ENCODE measurements around the gene NAA60. TPM values are rescaled to one million over a fixed set of nuclear protein-coding genes. Genes with fewer than 3 reads are reported as not detected.
A peak's percentile ranks its signal among the peaks of the same experiment; 100 is the strongest.

Gene NAA60
- total and polyA plus RNA-seq, 7 experiments from 2014 or later: 38.7 to 63.7 (median 55.3) TPM

DNA sequence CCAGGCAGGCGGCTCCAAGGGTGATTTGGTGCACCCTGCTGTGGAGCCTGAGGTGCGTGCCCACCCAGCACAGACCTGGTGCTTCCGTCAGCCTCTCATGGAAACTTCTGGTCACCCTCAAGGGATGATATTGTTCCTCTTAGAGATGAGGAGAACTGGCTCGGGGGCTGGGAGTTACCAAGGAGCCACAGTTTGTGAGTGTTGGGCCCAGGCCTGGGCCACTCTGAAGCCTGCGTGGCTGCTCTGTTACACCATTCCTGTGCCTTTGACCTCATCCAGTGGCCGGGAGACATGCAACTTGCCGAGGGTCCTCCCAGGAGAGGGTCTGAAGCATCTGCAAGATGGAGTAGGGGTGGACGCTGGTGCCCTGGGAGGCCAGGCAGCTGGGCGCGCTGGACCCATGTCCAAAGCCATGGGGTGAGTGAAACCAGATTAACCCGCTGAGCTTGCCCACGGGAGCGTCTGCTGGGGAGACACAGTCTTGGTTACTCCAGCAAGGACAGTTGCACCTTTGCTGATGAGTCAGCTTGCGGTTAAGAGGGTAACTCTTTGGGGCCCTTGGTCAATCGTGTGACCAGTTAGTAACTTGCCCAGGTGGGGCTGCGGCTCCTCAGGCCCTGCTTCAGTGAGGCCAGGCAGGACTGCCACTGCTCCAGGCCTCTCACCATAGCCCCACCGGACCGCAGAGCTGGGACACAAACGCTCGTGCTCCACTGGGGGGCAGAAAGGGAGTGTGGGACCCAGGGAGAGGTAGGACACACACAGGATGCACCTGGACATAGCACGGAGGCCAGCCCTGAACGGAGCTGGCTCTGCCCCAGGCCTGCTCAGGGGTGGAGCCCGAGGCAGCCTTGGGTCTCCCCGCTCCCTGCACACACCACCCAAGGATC, 44.3 kb downstream of the NAA60 start:
- Mint-ChIP-seq H3K36me3 (peaks cover 2 to 18% (median 12%) of the 10 kb centered on the region in 5 donors), H3K27me3 (no peaks in the 10 kb centered on the region), H3K4me3 (no peak overlapping the region), H3K4me1 (peaks cover 0 to 9% (median 4%) of the 10 kb centered on the region in 7 donors), H3K9me3 (no peaks in the 10 kb centered on the region), H3K27ac (peak overlapping the region in 1 of 9 donors; percentile 43)
- ChIA-PET CTCF (no interaction called here), POLR2A (no interaction called here)
- H3K4me1 ChIP-seq (ENCODE audit: control insufficient read depth in 2 of 2, insufficient read depth in 2 of 2, low read length in 2 of 2): no peaks in the 10 kb centered on the region
- no peaks in the 10 kb centered on the region for H3K9me3 ChIP-seq (ENCODE audit: control insufficient read depth in 2 of 3, low read length in 3 of 3)
- H3K36me3 ChIP-seq (ENCODE audit: control insufficient read depth in 2 of 3, insufficient read depth in 3 of 3, low read length in 3 of 3): peaks cover 4 to 47% (median 20%) of the 10 kb centered on the region in 3 experiments
- ATAC-seq (peak; percentile 26), DNase-seq (no peak)
- H3K27me3 ChIP-seq (ENCODE audit: control insufficient read depth in 2 of 2, insufficient read depth in 2 of 2, low read length in 2 of 2): no peaks in the 10 kb centered on the region
- no peak overlapping the region for H3K27ac ChIP-seq (ENCODE audit: low read depth, low read length)
- no peak overlapping the region for H3K4me3 ChIP-seq (ENCODE audit: low read length)
- intact Hi-C loops (cut with micrococcal nuclease): no loop called here

GRCh38 chr16:3488801-3489200, 45.3 kb downstream of the NAA60 start:
- Histone ChIP-seq H3K9me3 (ENCODE audit: control insufficient read depth in 2 of 3, low read length in 3 of 3) (no peaks in the 10 kb centered on the region), H3K4me3 (ENCODE audit: low read length) (no peak overlapping the region), H3K36me3 (ENCODE audit: control insufficient read depth in 2 of 3, insufficient read depth in 3 of 3, low read length in 3 of 3) (peaks cover 0 to 37% (median 10%) of the 10 kb centered on the region in 3 experiments), H3K27ac (ENCODE audit: low read depth, low read length) (no peak overlapping the region), H3K27me3 (ENCODE audit: control insufficient read depth in 2 of 2, insufficient read depth in 2 of 2, low read length in 2 of 2) (no peaks in the 10 kb centered on the region), H3K4me1 (ENCODE audit: control insufficient read depth in 2 of 2, insufficient read depth in 2 of 2, low read length in 2 of 2) (no peaks in the 10 kb centered on the region)
- no peak for DNase-seq
- intact Hi-C loops (cut with micrococcal nuclease): no loop called here
- Mint-ChIP-seq H3K36me3 (peaks cover 0 to 8% (median 3%) of the 10 kb centered on the region in 5 donors), H3K27me3 (no peaks in the 10 kb centered on the region), H3K27ac (peak overlapping the region in 1 of 9 donors; percentile 70), H3K4me1 (peaks cover 0 to 9% (median 5%) of the 10 kb centered on the region in 7 donors), H3K4me3 (no peak overlapping the region), H3K9me3 (no peaks in the 10 kb centered on the region)
- no peak for ATAC-seq
- ChIA-PET CTCF (no interaction called here), POLR2A (no interaction called here)

- Histone ChIP-seq H3K36me3 (ENCODE audit: control insufficient read depth in 2 of 3, insufficient read depth in 3 of 3, low read length in 3 of 3) (peaks cover 0 to 14% (median 0%) of the 10 kb centered on the region in 3 experiments), H3K4me3 (ENCODE audit: low read length) (no peak overlapping the region), H3K9me3 (ENCODE audit: control insufficient read depth in 2 of 3, low read length in 3 of 3) (no peaks in the 10 kb centered on the region), H3K27me3 (ENCODE audit: control insufficient read depth in 2 of 2, insufficient read depth in 2 of 2, low read length in 2 of 2) (no peaks in the 10 kb centered on the region), H3K4me1 (ENCODE audit: control insufficient read depth in 2 of 2, insufficient read depth in 2 of 2, low read length in 2 of 2) (no peaks in the 10 kb centered on the region), H3K27ac (ENCODE audit: low read depth, low read length) (no peak overlapping the region)
- Mint-ChIP-seq H3K36me3 (peaks cover 0 to 4% (median 0%) of the 10 kb centered on the region in 5 donors), H3K4me1 (peaks cover 0 to 9% (median 5%) of the 10 kb centered on the region in 7 donors), H3K4me3 (no peak overlapping the region), H3K9me3 (no peaks in the 10 kb centered on the region), H3K27me3 (no peaks in the 10 kb centered on the region), H3K27ac (peak overlapping the region in 6 of 9 donors; percentile 10 to 66 (median 51))
- intact Hi-C loops (cut with micrococcal nuclease): no loop called here
- DNase-seq: no peak
- ATAC-seq: no peak
- ChIA-PET POLR2A (no interaction called here), CTCF (interaction anchor here (0.6 to 1.1 kb wide), 2 partner anchors 9 to 135 kb away, joined by 3 read pairs; no protein-coding TSS in a partner anchor)
Measured at GRCh38 chr16:3490911-3491629, 47.6 kb downstream of the NAA60 start.

DNA sequence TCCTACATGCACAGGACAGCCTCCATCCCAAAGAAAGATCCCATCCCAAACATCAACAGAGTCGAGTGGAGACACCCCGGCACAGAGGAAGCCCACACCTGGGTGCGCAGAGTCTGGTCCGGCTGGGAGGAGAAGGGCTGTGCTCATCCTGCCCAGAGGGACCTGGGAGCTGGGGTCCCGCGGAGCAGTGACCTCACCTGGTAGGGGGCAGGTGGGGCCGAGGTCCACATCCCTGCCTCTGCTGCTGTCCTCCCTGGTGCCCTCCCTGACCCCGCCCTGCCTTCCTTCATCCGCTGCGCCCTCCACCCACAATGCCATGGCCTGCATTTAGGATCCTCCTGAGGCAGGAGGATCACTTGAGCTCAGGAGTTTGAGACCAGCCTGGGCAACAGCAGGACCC, 48.9 kb downstream of the NAA60 start:
- ATAC-seq (no peak), DNase-seq (no peak)
- H3K4me1 Mint-ChIP-seq: peaks cover 0 to 9% (median 5%) of the 10 kb centered on the region in 7 donors
- H3K27me3 Mint-ChIP-seq: no peaks in the 10 kb centered on the region
- H3K27ac Mint-ChIP-seq: no peak overlapping the region
- H3K27ac ChIP-seq (ENCODE audit: low read depth, low read length): no peak overlapping the region
- ChIA-PET POLR2A (no interaction called here), CTCF (no interaction called here)
- no peaks in the 10 kb centered on the region for H3K27me3 ChIP-seq (ENCODE audit: control insufficient read depth in 2 of 2, insufficient read depth in 2 of 2, low read length in 2 of 2)
- H3K36me3 Mint-ChIP-seq: no peaks in the 10 kb centered on the region
- intact Hi-C loops (cut with micrococcal nuclease): no loop called here
- no peaks in the 10 kb centered on the region for H3K9me3 ChIP-seq (ENCODE audit: control insufficient read depth in 2 of 3, low read length in 3 of 3)
- H3K36me3 ChIP-seq (ENCODE audit: control insufficient read depth in 2 of 3, insufficient read depth in 3 of 3, low read length in 3 of 3): peaks cover 0 to 5% (median 0%) of the 10 kb centered on the region in 3 experiments
- H3K9me3 Mint-ChIP-seq: no peaks in the 10 kb centered on the region
- no peaks in the 10 kb centered on the region for H3K4me1 ChIP-seq (ENCODE audit: control insufficient read depth in 2 of 2, insufficient read depth in 2 of 2, low read length in 2 of 2)
- H3K4me3 ChIP-seq (ENCODE audit: low read length): no peak overlapping the region
- H3K4me3 Mint-ChIP-seq: no peak overlapping the region

- Mint-ChIP-seq H3K27me3 (no peaks in the 10 kb centered on the region), H3K9me3 (peaks cover 0 to 6% (median 0%) of the 10 kb centered on the region in 11 donors), H3K36me3 (no peaks in the 10 kb centered on the region), H3K4me1 (peaks cover under 1 to 15% (median 7%) of the 10 kb centered on the region in 7 donors), H3K27ac (no peak overlapping the region), H3K4me3 (no peak overlapping the region)
- ATAC-seq (no peak), DNase-seq (no peak)
- ChIA-PET POLR2A (no interaction called here), CTCF (no interaction called here)
- no peak overlapping the region for H3K4me3 ChIP-seq (ENCODE audit: low read length)
- H3K27me3 ChIP-seq (ENCODE audit: control insufficient read depth in 2 of 2, insufficient read depth in 2 of 2, low read length in 2 of 2): no peaks in the 10 kb centered on the region
- peaks cover under 1 to 2% of the 10 kb centered on the region in 2 donors for H3K4me1 ChIP-seq (ENCODE audit: control insufficient read depth in 2 of 2, insufficient read depth in 2 of 2, low read length in 2 of 2)
- intact Hi-C loops (cut with micrococcal nuclease): no loop called here
- no peaks in the 10 kb centered on the region for H3K36me3 ChIP-seq (ENCODE audit: control insufficient read depth in 2 of 3, insufficient read depth in 3 of 3, low read length in 3 of 3)
- no peak overlapping the region for H3K27ac ChIP-seq (ENCODE audit: low read depth, low read length)
- no peaks in the 10 kb centered on the region for H3K9me3 ChIP-seq (ENCODE audit: control insufficient read depth in 2 of 3, low read length in 3 of 3)
Measured at GRCh38 chr16:3494386-3494973, 51.0 kb downstream of the NAA60 start.

- H3K27me3 ChIP-seq (ENCODE audit: control insufficient read depth in 2 of 2, insufficient read depth in 2 of 2, low read length in 2 of 2): no peaks in the 10 kb centered on the region
- no peak within 1 kb of the TSS for H3K27ac Mint-ChIP-seq
- peaks cover 4 to 7% of the 10 kb centered on the region in 2 donors for H3K4me1 ChIP-seq (ENCODE audit: control insufficient read depth in 2 of 2, insufficient read depth in 2 of 2, low read length in 2 of 2)
- H3K36me3 ChIP-seq (ENCODE audit: control insufficient read depth in 2 of 3, insufficient read depth in 3 of 3, low read length in 3 of 3): no peaks in the 10 kb centered on the region
- peaks cover 0 to 7% (median 0%) of the 10 kb centered on the region in 11 donors for H3K9me3 Mint-ChIP-seq
- intact Hi-C loops (cut with micrococcal nuclease): no loop called here
- no peak for DNase-seq
- no peaks in the 10 kb centered on the region for H3K9me3 ChIP-seq (ENCODE audit: control insufficient read depth in 2 of 3, low read length in 3 of 3)
- H3K4me1 Mint-ChIP-seq: peaks cover 7 to 21% (median 10%) of the 10 kb centered on the region in 7 donors
- ATAC-seq: no peak
- no peak within 1 kb of the TSS for H3K4me3 Mint-ChIP-seq
- no peaks in the 10 kb centered on the region for H3K36me3 Mint-ChIP-seq
- CTCF ChIA-PET: no interaction called here
- no peak within 1 kb of the TSS for H3K27ac ChIP-seq (ENCODE audit: low read depth, low read length)
- no peaks in the 10 kb centered on the region for H3K27me3 Mint-ChIP-seq
- no peak within 1 kb of the TSS for H3K4me3 ChIP-seq (ENCODE audit: low read length)
- POLR2A ChIA-PET: no interaction called here
Measured at GRCh38 chr16:3495176-3495575, 51.7 kb downstream of the NAA60 start, which contains the start of gene C16orf90. Gene C16orf90 (minus strand): TSS chr16:3495489. CDS start chr16:3495421, 68 bp downstream.

Measured in naive thymus-derived CD4-positive, alpha-beta T cell (primary cell).